ENCODE results near the gene TMEM86A. TPM values are rescaled to one million over a fixed set of nuclear protein-coding genes. Genes with fewer than 3 reads are reported as not detected.

Gene TMEM86A
- total and polyA plus RNA-seq, 2 of the 8 experiments (the other 6 are each of a cell fraction or from before 2014, with no cell fraction given): 1.5 to 1.7 TPM

DNA sequence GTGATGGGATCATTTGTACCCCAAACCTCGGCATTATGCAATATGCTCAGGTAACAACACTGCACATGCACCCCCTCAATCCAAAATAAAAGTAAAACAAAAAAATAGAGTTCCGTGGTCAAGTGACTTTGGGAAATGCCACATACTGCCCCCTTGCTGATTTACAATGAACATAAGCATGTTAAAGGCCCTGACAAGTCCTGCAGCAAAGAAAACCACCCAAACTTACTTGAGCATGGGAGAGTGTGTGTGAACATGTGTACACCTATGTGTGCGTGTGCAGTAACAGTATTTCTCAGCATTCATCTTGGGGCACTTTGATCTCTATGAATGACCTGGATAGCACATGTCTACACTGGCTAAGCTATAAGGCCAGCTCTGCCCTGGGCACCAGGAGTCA is 43.2 kb downstream of the TMEM86A start:
- no peak overlapping the region for H3K18ac ChIP-seq (ENCODE audit: extremely low read depth, low read length)
- no peaks in the 10 kb centered on the region for H3K4me1 ChIP-seq (replicated peaks in 1 of 4; ENCODE audit: control insufficient read depth in 3 of 4, insufficient read depth in 4 of 4, low read length in 3 of 4)
- no peak overlapping the region for H2BK120ac ChIP-seq (replicated peaks; ENCODE audit: low read depth, low read length)
- no peak overlapping the region for H3K4ac ChIP-seq (replicated peaks; ENCODE audit: insufficient read length, low read depth, low read length)
- no peaks in the 10 kb centered on the region for H3K79me1 ChIP-seq (ENCODE audit: low read depth, low read length)
- DNase-seq (ENCODE audit: low read depth in 1 of 2, low spot score in 2 of 2) (no peak), FAIRE-seq (no peak)
- no peaks in the 10 kb centered on the region for H3K27me3 ChIP-seq (replicated peaks in 1 of 4; ENCODE audit: control insufficient read depth in 3 of 4, extremely low read depth in 1 of 4, insufficient read depth in 3 of 4, low read length in 3 of 4)
- H3K36me3 ChIP-seq (ENCODE audit: control insufficient read depth in 2 of 4, insufficient read depth in 4 of 4, low read length in 3 of 4): no peaks in the 10 kb centered on the region
- no peak overlapping the region for H2BK5ac ChIP-seq (ENCODE audit: low read depth, low read length)
- H2AFZ ChIP-seq (ENCODE audit: low read length): no peak overlapping the region
- H4K8ac ChIP-seq (ENCODE audit: extremely low read depth, insufficient read depth, low read length): no peak overlapping the region
- no peak overlapping the region for H4K91ac ChIP-seq (replicated peaks; ENCODE audit: insufficient read length, low read length)
- no peak overlapping the region for H3K56ac ChIP-seq (replicated peaks; ENCODE audit: insufficient read length, low read depth, low read length)
- no peak overlapping the region for H3K4me3 ChIP-seq (ENCODE audit: extremely low read depth in 1 of 4, insufficient read depth in 2 of 4, low read depth in 3 of 4, low read length in 4 of 4)
- no peak overlapping the region for H3K23ac ChIP-seq (ENCODE audit: insufficient read length)
- no peak overlapping the region for H4K5ac ChIP-seq (ENCODE audit: insufficient read length, low read depth, low read length)
- H2AK5ac ChIP-seq (ENCODE audit: low read depth, low read length): no peak overlapping the region
- H3K27ac ChIP-seq (ENCODE audit: low read depth, low read length): no peak overlapping the region
- ChIA-PET POLR2A (ENCODE audit: partially characterized antibody) (no interaction called here), CTCF (ENCODE audit: partially characterized antibody) (interaction anchor here (0.5 to 16.4 kb wide), 4 partner anchors 10 to 467 kb away, joined by 3 to 244 read pairs (median 114); partner anchors contain the start of gene IGSF22)
- no peak overlapping the region for H2BK12ac ChIP-seq (ENCODE audit: low read depth, low read length)
- H3K9ac ChIP-seq (replicated peaks in 1 of 4; ENCODE audit: extremely low read depth in 1 of 4, low read depth in 3 of 4, low read length in 3 of 4): no peak overlapping the region
- no peak overlapping the region for H2BK15ac ChIP-seq (ENCODE audit: low read length)
- 94% methylated on average over 3 of the region's 3 CpGs; no CpG with 5 or more reads in 1 of the 2 experiments for WGBS, 2 experiments (ENCODE audit: extremely low coverage in 1 of 2, insufficient coverage in 1 of 2, insufficient read length in 1 of 2, insufficient replicate concordance in 2 of 2, low coverage in 1 of 2, low lambda C conversion rate in 2 of 2, missing lambda C conversion rate in 1 of 2)
- TF ChIP-seq, protein P1, sequence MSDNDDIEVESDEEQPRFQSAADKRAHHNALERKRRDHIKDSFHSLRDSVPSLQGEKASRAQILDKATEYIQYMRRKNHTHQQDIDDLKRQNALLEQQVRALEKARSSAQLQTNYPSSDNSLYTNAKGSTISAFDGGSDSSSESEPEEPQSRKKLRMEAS (IDR thresholded peaks at IDR 0.05): no peak
- no peak for TF ChIP-seq CHD1 (IDR thresholded peaks at IDR 0.05; ENCODE audit: low read depth, low read length)
- TF ChIP-seq, protein P2, sequence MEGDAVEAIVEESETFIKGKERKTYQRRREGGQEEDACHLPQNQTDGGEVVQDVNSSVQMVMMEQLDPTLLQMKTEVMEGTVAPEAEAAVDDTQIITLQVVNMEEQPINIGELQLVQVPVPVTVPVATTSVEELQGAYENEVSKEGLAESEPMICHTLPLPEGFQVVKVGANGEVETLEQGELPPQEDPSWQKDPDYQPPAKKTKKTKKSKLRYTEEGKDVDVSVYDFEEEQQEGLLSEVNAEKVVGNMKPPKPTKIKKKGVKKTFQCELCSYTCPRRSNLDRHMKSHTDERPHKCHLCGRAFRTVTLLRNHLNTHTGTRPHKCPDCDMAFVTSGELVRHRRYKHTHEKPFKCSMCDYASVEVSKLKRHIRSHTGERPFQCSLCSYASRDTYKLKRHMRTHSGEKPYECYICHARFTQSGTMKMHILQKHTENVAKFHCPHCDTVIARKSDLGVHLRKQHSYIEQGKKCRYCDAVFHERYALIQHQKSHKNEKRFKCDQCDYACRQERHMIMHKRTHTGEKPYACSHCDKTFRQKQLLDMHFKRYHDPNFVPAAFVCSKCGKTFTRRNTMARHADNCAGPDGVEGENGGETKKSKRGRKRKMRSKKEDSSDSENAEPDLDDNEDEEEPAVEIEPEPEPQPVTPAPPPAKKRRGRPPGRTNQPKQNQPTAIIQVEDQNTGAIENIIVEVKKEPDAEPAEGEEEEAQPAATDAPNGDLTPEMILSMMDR (IDR thresholded peaks at IDR 0.05; ENCODE audit: control extremely low read depth in 1 of 3, insufficient read depth in 1 of 3, low read depth in 1 of 3, low read length in 3 of 3): peak in 1 of 3 experiments; percentile 4; a peak in 1 of 4 replicates
- no peak for TF ChIP-seq SP2 (IDR thresholded peaks at IDR 0.05; ENCODE audit: low read length)
- TF ChIP-seq TCF12 (IDR thresholded peaks at IDR 0.05; ENCODE audit: low read depth, low read length): no peak
- H2BK20ac ChIP-seq (ENCODE audit: low read length): no peak overlapping the region
- H3K23me2 ChIP-seq (ENCODE audit: low read depth, low read length): no peaks in the 10 kb centered on the region
- no peaks in the 10 kb centered on the region for H3K79me2 ChIP-seq (ENCODE audit: control insufficient read depth in 1 of 2, insufficient read depth in 2 of 2, low read length in 2 of 2)
- no peak overlapping the region for H3K14ac ChIP-seq (ENCODE audit: insufficient read length)
- H3K4me2 ChIP-seq (ENCODE audit: insufficient read depth in 1 of 2, low read depth in 2 of 2, low read length in 2 of 2): no peak overlapping the region
- H3K9me3 ChIP-seq (ENCODE audit: insufficient read depth in 2 of 2, low read depth in 1 of 2, low read length in 1 of 2): no peaks in the 10 kb centered on the region
- no peaks in the 10 kb centered on the region for H4K20me1 ChIP-seq (replicated peaks in 1 of 2; ENCODE audit: control insufficient read depth in 1 of 2, insufficient read depth in 2 of 2, low read length in 2 of 2)
